ENCODE measurements around the gene MTF1. TPM values are rescaled to one million over a fixed set of nuclear protein-coding genes. Genes with fewer than 3 reads are reported as not detected.

The MTF1 gene
- 4.6 and 5.0 TPM in 2 replicates for total RNA-seq

GRCh38 chr1:37859507-37860345 lies at the start of gene MTF1:
MTF1 (minus strand) TSS chr1:37859592; CDS start chr1:37857658, 1,934 bp downstream.

GRCh38 chr1:37807555-37808368 lies 51.6 kb downstream of the MTF1 start, which contains the start of the genes C1orf122 and YRDC:
C1orf122 (plus strand) TSS chr1:37807790; CDS start chr1:37808405, 615 bp downstream.
YRDC (minus strand) TSS chr1:37808208; CDS start chr1:37808180, 28 bp downstream.

GRCh38 chr1:37793773-37794371 lies 65.5 kb downstream of the MTF1 start, which contains the start of gene MANEAL:
MANEAL (plus strand) TSS chr1:37793847; CDS start chr1:37794183, 336 bp downstream.

GRCh38 chr1:37764888-37765441 lies 94.4 kb downstream of the MTF1 start, which contains the start of gene EPHA10:
EPHA10 (minus strand) TSS chr1:37765120; CDS start chr1:37765066, 54 bp downstream.

Other genes with a start within 250 kb of the MTF1 start
- 0.06 TPM in 1 of 2 replicates, not detected in the other for gene RSPO1, start 224.7 kb downstream of the MTF1 start, total RNA-seq
- gene CDCA8, start 167.1 kb downstream of the MTF1 start, total RNA-seq: 0.87 and 2.1 TPM in 2 replicates
- gene EPHA10, start 94.5 kb downstream of the MTF1 start, total RNA-seq: not detected in 2 replicates
- 0.20 and 0.81 TPM in 2 replicates for gene MANEAL, start 65.7 kb downstream of the MTF1 start, total RNA-seq
- 75.5 and 169 TPM in 2 replicates for gene C1orf122, start 51.8 kb downstream of the MTF1 start, total RNA-seq
- 9.2 and 11.4 TPM in 2 replicates for gene YRDC, start 51.4 kb downstream of the MTF1 start, total RNA-seq
- gene INPP5B, start 87.5 kb upstream of the MTF1 start, total RNA-seq: 14.6 and 15.2 TPM in 2 replicates
- gene SF3A3, start 130.4 kb upstream of the MTF1 start, total RNA-seq: 37.8 and 40.3 TPM in 2 replicates
- gene FHL3, start 145.9 kb upstream of the MTF1 start, total RNA-seq: 26.2 and 44.6 TPM in 2 replicates
- 28.2 and 50.9 TPM in 2 replicates for gene UTP11, start 153.1 kb upstream of the MTF1 start, total RNA-seq
- 0.19 TPM in 1 of 2 replicates, not detected in the other for gene POU3F1, start 187.2 kb upstream of the MTF1 start, total RNA-seq

All from cardiac ventricle fibroblast (primary cell).